GM21723 (cell line): ENCODE data around the gene GALK1.
"Not testable (repeated sequence)": the region's sequence is repeated elsewhere in the genome, so short reads cannot be mapped to it uniquely, and the experiment has no call there.

Experiments
- ATAC-seq: cut with Tn5 transposase; IDR thresholded peaks from one replicate; pipeline ENCODE4 v1.9.1; 2021; ENCODE audit warnings: mild to moderate bottlenecking, moderate library complexity; ENCODE audit not compliant: unreplicated experiment

The GALK1 gene

DNA sequence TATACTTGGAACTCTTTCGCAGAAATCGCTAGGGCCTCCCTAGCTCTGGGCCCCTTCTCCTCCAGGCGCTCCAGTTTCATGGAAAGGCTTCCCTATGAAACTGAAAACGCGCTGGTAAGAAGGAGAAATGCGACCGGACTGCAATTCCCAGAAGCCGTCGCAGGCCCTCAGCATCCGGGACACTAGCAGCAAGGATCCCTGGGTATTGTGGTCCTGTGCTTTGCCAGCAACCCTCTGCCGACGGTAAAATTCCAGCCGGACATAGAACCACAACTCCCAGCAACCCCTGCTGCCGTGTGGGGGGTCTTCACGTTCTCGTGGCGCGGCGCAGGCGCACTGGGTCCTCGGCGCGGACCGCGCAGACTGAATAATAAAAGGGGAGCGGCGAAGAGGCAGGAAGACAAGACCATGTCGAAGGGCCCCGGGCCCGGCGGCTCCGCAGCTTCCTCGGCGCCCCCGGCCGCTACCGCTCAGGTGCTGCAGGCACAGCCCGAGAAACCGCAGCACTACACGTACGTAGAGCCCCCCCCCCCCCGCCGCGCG, 19.6 kb upstream of the GALK1 start, which contains the start of gene UNK:
Gene UNK (plus strand): TSS at position 334 of the 543 bp plus-strand sequence. CDS start 75 bp downstream, at position 409.
- peak; percentile 60 for ATAC-seq

DNA sequence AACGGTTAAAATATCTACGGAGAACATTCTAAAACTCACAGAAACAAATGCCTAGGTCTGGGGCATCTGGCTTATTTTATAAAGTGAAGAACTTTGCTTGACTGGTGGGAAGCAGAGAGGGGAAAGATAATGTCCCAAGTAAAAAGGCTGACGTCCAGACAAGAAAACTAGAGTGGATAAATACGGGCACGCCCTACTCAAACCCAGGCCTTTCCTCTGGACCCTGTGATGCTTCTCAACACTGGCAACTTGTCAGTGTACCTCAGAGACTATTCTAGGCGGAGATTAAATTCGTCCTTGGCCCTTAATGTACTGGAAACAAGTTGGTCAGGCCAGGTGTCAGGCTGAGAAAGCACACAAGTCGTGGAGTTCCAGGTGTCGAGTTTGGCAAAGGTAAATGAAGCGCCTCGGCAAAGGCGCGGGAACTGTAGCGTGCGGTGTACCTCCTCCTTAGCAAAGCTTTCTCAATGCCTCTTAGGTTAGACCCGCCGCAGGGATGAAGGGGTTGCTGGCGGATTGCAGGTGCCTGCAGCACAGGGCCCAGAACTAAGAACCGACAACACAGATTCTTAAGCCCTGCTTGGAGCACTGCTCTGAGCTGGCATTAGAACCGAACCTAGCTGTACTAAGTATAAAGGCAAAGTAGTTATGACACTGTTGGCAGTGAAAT, 18.9 kb upstream of the GALK1 start:
- ATAC-seq, result no peak

DNA sequence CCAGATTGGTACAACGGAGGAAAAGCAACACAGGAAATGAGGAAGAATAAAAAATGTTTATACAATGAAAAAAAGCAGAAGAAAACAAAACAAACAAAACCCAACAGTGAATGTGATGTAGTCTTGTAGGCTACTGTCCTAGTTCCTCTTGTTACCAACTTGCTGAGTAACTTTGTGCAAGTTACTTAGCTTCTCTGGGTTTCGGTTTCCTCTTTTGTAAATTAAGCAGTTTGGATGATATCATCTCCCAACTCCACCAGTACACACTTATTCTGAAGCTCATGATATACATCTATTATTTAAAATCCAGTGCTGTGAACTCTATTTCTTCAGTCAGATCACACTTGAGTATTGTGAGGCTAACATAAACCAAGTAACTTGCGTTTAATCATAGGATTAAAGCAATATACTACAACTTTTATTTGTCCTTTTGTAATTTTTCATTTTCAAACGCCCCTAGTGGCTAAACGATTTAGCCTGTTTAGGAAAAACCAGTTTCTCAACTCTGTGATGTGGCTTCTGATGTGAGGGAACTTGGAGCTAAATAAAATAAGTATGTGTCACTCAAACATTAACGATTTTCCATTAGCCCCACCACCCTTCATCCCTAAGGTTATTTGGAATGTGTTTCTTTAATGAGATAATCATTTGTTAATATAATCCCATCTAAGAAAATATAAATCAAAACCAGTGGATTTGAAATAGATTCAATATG, 18.2 kb upstream of the GALK1 start:
- no peak for ATAC-seq

DNA sequence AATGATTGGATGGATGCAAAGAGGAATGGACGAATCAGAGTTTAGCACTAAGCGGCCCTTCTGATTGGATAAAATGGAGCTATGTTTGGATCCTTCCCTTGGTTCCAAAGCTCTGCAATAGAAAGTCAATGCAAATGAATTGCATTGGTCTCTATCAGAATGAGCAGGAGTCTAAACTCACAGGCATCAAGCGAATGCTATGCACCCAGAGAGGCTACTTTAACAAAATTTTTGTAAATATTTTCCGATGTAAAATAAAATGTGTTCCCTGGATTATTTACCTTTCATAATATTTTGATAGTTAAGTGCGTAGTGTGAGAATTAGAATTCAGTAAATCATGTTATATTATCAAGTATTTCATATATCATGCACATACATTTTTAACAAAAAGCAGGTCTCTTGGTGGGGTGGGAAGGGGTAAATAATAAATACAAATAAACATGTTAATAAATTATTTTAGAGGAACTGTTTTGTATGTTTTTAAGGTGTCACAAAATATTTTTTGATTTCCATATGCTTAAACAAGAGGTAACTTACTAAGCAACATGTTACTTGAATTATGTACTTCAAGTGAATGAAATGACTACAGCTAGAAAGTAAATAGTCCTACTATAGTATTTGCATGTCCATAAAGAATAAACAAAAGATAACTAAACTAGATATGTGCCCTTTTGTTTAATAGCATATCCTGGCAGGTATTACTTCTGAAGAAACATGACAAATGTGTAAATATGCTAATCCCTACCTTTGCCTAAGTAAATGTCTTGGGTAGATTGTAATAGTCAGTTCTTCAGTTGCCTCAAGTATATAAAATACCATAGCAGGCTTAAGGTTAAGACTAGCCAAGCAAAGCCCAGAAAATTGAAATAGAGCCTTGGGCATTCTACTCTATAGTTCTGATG, 15.2 kb upstream of the GALK1 start:
- no peak for ATAC-seq

DNA sequence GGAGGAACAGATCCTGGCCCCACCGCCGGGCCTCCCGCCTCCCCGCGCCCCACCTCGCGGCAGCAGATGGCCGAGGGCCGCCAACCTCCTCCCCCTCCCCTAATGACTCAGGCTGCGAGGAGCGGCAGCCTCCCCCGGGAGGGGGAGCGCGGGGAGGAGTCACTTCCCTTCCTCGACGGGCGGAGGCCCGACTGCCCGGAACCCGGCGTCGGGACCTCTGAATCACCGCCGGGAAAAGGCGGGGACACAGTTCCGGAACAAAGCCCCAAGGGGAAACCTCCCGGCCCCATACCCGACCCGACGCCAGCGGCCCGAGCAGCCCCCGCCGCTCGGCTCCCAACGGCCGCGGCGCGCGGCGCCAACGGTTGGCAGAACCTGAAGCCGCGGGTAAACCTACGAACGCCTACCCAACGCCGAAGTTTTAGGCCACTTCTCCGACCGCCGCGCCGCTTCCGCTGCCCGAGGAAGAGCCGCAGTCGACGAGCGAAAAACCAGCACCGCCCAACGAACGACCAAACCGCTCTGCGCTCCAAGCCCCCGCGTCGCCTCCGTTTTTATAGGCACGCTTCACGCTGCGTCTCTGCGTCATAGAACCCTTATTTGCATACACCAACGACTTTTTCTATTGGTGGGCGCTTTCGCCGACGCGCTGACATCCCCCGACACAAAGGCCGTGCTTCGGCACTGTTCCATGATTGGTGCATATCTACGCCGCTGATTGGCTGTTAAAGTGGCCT, 14.4 kb upstream of the GALK1 start:
- peak; percentile 66 for ATAC-seq

DNA sequence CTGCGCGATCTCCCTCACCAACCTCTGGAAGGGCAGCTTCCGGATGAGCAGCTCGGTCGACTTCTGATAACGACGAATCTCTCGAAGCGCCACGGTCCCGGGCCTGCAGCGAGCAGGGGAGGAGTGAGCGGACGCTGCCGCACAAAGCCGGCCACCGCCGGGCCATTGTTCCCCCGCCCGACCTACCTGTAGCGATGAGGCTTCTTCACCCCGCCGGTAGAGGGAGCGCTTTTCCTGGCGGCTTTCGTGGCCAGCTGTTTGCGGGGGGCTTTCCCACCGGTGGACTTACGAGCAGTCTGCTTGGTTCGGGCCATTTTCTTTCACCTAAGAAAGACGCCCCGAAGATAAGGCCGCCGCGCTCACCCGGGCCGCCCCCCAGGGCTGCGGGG, 13.9 kb upstream of the GALK1 start:
- peak; percentile 9 for ATAC-seq

DNA sequence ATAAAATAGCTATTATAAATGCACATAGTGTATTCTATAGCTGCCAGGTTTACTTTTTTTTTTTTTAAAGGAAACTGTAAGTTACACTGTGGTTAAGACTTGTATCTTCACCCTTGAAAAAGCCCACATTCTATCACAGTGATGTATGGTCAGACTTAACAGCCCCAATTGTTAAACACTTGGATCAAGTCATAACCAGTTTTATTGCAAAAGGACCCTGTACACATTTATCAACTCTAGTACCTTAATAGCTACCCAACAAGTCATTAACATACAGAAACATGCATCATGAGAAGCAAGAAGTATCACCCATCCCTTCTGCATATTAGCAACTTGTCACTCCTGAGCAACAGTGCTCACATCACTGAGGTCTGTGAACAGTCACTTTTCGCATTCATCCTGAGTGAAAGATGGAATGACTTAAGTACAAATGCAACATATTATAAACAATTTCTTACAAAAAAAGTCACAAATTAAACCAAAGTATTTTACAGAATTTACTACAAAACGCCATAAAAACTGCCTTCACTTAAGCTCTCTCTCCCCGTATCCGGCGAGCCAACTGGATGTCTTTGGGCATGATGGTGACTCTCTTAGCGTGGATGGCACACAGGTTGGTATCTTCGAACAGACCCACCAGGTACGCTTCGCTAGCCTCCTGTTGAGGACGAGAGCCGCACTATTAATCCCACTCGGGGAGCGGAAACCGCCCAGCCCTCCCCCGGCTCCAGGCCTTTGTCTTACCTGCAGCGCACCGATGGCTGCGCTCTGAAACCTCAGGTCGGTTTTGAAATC, 13.3 kb upstream of the GALK1 start:
- ATAC-seq, result not testable (repeated sequence)

DNA sequence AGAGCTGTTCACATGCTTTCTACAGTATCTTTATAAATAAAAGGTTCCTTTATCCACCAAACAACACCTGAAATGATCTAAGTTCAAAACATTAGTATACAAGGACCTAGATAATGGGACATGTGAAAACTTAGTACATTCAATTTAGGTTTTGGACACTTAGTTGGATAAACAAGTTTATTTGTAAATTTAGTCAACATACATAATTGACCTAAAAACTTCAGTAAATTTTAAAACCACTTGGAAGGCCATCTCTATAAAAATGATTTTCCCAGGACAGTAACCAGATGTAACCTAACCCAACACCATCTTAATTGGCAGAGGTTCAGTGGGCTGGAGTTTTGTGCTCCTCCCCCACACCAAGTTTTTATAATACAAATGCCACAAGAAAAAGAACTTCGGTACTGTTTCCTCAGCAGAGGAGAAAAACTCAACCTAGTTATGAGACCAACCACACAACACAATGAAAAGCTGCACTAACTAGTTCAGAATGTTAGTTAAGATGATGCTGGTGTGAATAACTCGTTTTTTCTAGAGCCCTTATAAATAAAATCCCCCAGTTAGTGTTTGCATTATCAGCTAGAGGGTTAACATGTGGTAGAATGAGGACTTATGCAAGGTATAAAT, 12.4 kb upstream of the GALK1 start:
- ATAC-seq, result no peak

DNA sequence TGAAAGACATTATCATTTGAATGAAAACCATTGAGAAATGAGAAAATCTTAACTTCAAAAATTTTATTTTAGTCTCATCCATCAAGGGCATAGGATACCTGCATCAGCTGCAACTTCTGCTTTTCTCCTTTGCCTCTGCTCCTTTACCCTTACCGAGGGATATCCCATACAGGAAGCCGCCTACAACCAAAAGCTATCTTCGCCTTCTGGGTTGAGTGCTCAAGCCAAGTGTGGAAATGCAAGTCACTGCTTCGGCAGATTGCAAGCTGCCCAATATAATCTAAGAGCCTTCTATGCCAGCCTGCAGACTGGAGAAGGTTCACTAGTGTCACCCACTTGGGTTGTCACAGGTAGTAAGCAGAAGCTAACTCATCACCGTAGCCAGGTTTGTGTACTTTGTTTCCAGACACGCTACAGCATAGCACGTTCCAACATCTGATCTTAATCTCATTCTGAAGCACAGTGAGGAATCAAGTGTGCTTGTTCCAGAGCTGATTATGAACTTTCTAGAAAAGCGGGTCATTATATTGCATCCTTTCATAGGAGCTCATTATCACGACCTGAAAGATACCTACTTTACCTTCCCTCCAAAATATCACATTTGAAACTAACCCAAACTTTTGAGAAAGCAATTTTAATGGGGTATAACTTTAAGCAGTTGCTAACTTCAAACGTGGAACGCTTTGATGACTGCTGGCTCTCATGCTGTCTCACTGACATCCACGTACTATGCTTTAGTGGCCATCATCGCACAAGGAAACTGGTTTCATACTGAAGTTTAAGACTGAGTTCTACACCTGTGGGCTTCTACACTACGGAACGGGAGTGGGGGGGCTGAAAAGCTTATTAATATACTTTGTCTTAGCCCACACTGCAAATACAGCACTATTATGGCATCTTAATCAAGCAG, 11.6 kb upstream of the GALK1 start:
- ATAC-seq, result no peak

DNA sequence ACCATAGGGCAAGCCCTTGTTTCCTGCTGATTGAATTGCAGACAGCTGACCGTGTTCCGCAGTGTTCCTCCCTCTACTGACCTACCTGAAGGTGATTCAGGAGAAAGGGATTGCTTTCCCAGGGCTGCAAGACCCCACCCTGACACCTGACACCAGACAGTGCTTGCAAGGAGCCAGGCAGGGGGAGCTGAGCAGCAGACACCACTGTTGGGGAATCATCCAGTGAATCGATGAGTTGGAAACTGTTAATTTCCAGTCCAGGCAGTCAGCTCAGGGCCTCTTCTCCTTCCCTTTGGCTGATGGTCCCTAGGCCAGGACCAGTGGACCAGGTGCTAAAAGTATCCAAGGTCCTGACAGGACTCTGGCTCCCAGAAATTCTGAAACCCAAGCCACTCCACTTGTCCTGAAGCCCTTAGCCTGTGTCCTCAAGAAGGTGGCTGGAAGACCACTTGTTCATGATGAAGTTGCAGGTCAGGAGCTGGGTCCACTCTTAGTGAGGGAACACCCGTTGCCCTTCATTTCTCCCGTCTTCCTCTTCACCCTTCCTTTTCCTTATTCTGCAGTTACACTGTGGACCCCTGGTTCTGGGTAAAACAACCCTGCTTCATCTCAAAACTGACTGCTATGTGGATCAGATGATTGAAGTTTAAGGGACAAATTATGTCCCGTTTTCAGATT, 10.1 kb upstream of the GALK1 start:
- no peak for ATAC-seq

DNA sequence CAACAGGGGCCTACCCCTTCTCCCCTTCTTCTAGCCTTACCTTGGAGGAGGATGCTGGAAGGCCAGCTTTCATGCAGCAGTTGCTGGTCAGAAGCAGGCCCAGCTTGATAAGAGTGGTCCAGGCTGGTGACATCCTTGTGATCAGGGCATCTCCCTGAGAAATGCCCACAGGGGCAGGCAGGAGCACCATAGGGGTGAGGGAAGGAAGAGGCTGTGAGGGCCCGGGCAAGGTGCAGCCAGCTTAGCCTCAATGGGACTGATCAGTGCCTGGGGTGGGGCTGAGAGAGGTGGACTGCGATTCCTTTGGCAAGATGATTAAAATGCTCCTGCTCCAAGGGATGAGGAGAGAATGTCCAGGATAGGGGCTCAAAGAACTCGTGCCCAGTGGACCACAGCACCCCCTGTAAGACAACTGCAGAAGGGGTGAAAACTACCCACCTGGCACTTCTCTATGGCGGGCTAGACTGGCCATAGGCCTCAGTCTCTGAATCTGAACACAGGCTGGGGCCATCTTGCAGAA, 9.5 kb upstream of the GALK1 start:
- ATAC-seq, result no peak

DNA sequence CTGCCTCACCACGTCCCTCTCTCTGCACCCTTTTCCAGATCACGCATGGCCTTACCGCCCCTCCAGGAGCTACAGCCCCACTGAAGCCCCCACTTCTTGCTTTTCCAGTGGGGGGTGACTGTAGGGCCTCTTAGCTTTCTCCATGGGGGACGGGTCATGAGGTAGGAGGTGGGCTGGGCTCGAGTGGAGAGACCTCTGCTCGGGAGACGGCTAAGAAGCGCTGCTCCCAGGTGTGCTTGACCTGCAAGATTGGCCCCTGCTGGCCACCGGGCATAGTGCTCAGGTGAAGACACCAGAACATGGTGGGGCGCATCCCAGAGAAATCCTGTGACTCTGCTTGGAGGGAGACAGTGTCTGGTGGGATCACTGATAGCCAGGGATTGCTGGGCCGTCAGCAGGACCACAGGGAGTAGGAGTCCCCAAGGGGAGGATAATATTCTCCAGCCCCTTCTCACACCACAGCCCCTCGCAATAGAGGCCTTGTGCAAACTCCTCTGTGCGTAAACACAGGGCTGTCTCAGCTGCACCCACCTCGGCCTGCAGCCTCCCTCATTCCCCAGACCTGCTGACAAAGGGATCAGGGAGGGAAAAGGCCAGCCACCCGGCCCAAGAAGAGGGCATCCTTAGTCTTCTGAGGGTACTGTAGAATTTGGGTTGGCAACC, 8.9 kb upstream of the GALK1 start:
- ATAC-seq, result no peak

DNA sequence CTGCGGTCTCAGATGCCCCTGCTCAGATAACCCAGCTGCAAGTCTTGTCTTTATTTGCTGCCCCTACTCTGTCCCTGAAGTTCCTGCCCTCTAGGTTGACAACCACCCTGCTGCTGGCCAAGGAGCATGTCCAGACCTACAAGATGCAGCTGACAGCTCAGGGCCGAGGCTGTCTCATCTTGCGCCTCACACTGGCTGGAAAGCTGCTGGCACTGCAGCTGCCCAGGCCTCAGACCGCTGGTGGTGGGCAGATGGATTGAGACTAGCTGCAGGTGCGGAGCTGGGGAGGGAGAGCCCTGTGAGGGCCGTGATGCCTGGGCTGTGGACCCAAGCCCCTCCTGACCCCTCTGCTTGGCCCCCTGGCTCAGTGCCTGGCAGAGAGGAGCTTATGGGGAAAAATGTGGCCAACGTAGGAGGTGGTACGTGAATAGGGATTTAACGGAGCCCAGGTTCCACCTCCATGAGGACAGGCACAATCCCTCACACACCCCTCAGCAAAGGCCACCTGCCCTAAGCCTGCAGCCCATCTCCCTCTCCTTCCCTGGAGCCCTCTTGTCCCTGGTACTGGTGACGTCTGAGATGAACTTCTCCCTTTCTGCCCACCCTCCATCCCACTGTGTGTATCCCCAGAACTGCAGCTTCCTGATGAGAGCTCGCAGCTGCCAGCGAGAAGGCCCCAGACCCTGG, 8.3 kb upstream of the GALK1 start:
- ATAC-seq, result no peak

DNA sequence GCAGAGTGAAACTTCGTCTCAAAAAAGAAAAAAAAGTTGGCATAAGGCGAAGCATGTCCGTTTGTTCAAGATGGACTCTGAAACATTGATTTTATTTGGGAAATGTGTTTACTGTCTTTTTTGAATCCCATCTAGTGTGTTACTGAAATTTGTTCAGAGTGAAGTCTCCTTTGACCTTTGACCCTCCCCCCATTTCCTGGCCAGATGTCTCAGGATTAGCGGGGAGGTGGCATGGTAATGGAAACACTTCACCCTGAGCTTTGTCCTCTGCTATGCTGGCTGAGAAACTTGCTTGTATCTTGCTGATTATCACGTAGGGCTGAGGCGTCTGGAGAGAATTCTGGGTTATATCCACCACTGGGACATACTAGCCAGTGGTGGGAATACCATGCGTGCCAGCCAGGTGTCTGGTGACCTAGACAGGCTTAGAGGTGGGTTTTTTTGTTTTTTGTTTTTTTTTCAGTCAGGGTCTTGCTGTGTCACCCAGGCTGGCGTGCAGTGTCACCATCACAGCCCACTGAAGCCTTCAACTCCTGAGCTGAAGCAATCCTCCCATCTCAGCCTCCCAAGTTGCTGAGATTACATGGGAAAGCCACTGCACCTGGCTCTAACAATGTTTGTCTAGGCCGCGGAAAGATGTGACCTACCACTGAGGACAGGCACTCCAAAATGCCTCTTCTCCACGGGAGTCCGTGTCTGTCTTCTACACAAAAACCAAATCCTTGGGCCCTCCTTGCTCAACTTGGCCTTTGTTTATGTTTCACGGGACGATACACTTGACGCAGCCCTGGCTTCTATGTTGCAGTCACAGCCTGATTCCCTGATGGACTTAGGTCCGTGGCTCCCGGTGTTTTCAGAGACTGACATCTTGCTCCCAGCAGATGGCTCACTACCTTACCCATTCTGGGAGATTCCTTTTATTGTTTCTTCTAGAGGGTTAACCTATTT, 6.6 kb upstream of the GALK1 start:
- ATAC-seq, result no peak

DNA sequence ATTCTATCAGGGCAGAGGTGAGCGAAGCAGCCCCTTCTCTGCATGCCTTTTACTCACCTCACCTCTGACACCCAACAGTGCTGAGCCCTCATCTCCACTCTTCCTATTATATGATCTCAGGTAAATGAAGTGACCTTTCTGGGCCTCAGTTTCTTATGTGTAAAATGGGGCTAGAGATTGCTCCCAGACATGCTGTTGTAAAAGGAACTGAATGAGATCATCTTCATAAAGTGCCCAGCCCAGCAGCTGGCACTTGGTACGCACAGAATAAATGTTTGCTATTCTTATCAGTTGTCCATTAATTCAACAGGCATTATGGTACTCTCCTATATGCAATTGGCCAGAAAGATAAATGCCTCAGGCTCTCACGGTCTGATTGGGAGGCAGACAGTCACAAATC, 4.5 kb upstream of the GALK1 start:
- no peak for ATAC-seq
